Esophagus muscularis mucosa (tissue), 4 donors: ENCODE results near the gene ITPR2. TPM values are rescaled to one million over a fixed set of nuclear protein-coding genes. Genes with fewer than 3 reads are reported as not detected.

Source experiments
- DNase-seq: peaks from one replicate; pipeline ENCODE4 v3.0.0-alpha.2; 2017; ENCODE audit errors: extremely low spot score
- H3K27ac ChIP-seq, 4 donors: fragments of 200-600 bp; sonication (generic); replicated peaks in 1 of 4; 1 replicate in 3 of 4; 2 replicates in 1 of 4; pipeline ENCODE4 v1.5.1; 2016 to 2019; ENCODE audit warnings: mild to moderate bottlenecking in 1 of 4
- H3K27me3 ChIP-seq, 4 donors: fragments of 200-600 bp; sonication (generic); one replicate each; pipeline versions ENCODE4 v1.5.1 to v1.6.0; 2016 to 2019
- H3K36me3 ChIP-seq, 4 donors: fragments of 200-600 bp; sonication (generic); one replicate each; pipeline ENCODE4 v1.5.1; 2016 to 2019
- H3K4me1 ChIP-seq, 4 donors: fragments of 200-600 bp; sonication (generic); one replicate each; pipeline ENCODE4 v1.5.1; 2016 to 2019
- H3K4me3 ChIP-seq, 4 donors: fragments of 200-600 bp; sonication (generic); 1 replicate in 2 of 4; 2 replicates in 2 of 4; pipeline ENCODE4 v1.5.1; 2016 to 2019; ENCODE audit warnings: mild to moderate bottlenecking in 4 of 4, moderate library complexity in 1 of 4
- H3K9me3 ChIP-seq, 4 donors: fragments of 200-600 bp; sonication (generic); 1 replicate in 3 of 4; 2 replicates in 1 of 4; pipeline ENCODE4 v1.5.1; 2016 to 2019
- CTCF ChIP-seq, 3 experiments: fragments of 200-600 bp in 2 of 3; fragments of 450-650 bp in 1 of 3; sonication (generic) in 2 of 3; IDR thresholded peaks; one replicate each; pipeline ENCODE4 v1.5.1; 2017 to 2019; ENCODE audit warnings: antibody characterized with exemption in 3 of 3, mild to moderate bottlenecking in 2 of 3, moderate library complexity in 1 of 3
- EP300 ChIP-seq: sonication (generic); formaldehyde crosslinking; IDR thresholded peaks from one replicate; pipeline ENCODE4 v1.6.1; 2017; ENCODE audit warnings: antibody characterized with exemption
- POLR2A ChIP-seq: fragments of 450-650 bp; IDR thresholded peaks from one replicate; pipeline ENCODE4 v1.6.1; 2017; ENCODE audit warnings: antibody characterized with exemption, moderate library complexity, mild to moderate bottlenecking, low read depth
- POLR2AphosphoS5 ChIP-seq, 2 donors: sonication (generic); formaldehyde crosslinking; IDR thresholded peaks; one replicate each; pipeline ENCODE4 v1.6.1; 2017; ENCODE audit warnings: antibody characterized with exemption in 2 of 2
- WGBS: methylation state at CpG from one replicate; pipeline ENCODE4 v1.1.5; 2018; 5-methylcytosine and 5-hydroxymethylcytosine counted together
- intact Hi-C: fragments of 100-400 bp; cut with DNase I; formaldehyde crosslinking; loops from one replicate; pipeline ENCODE4 v1.15.1; 2023
- total RNA-seq, 4 donors: library from RNA; depleted of rRNA; stranded (reverse); fragments of >200 nt; gene quantifications; one replicate each; pipeline versions ENCODE4 v1.1.0 to v1.2.1, GENCODE V29; 2016

ITPR2 gene
- total RNA-seq, 4 donors from 2014 or later, result 23.7 to 26.6 (median 25.4) TPM

DNA sequence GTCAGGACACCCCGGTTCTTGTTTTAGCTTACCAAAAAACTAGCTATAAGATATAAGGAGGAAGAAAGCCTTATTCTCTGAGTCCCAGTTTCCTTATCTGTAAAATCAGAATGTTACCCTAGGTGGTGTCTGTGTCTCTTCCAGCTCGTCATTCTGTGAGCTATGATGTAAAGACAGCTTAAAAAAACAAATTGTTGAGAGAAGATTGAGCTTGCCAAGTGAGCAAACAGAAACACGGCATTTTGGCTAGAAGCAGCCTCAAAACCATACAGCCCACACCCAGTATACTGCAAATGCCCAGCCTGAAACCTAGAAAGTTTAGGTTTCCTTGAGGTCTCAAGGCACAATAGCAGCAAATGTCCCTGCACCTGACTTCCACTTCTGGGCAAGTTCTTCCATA, 486.3 kb downstream of the ITPR2 start:
- intact Hi-C loops, result no loop called here
- H3K9me3 ChIP-seq, result no peaks in the 10 kb centered on the region
- TF ChIP-seq POLR2A (no peak), EP300 (no peak), POLR2AphosphoS5 (IDR thresholded peaks at IDR 0.05) (no peak), CTCF (IDR thresholded peaks at IDR 0.05) (no peak)
- no peak overlapping the region for H3K4me3 ChIP-seq
- 55% methylated on average over 3 of the region's 3 CpGs for WGBS
- no peaks in the 10 kb centered on the region for H3K27me3 ChIP-seq
- no peak overlapping the region for H3K27ac ChIP-seq
- H3K36me3 ChIP-seq, result no peaks in the 10 kb centered on the region
- DNase-seq, result no peak
- no peaks in the 10 kb centered on the region for H3K4me1 ChIP-seq

- TF ChIP-seq CTCF (IDR thresholded peaks at IDR 0.05), result no peak
- no peak for TF ChIP-seq EP300
- TF ChIP-seq POLR2AphosphoS5 (IDR thresholded peaks at IDR 0.05), result no peak
- no peak for TF ChIP-seq POLR2A
- Histone ChIP-seq H3K4me1 (no peaks in the 10 kb centered on the region), H3K36me3 (no peaks in the 10 kb centered on the region), H3K27ac (no peak overlapping the region), H3K9me3 (no peaks in the 10 kb centered on the region), H3K27me3 (no peaks in the 10 kb centered on the region), H3K4me3 (no peak overlapping the region)
- 66% methylated on average over 2 of the region's 2 CpGs for WGBS
- DNase-seq, result no peak
- intact Hi-C loops, result no loop called here
Measured at GRCh38 chr12:26345471-26346003, 487.5 kb downstream of the ITPR2 start.

DNA sequence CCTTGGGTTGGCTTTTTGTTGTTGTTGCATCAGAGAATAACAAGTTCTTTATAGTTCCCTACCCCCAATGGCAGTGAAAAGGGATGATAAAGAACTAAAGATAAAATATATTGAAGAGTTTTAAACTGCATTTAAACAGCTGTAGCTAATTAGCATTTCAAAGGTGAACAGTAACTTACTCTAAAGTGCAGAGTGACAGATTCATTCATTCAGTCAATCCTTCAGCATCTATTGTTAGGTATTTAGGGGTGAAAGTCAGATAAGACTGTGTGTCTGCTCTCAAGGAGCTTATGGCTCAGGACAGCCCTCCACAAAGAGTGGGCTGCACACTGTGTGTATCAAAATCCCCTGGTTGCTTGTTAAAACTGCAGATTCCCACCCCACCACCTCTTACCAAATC, 491.5 kb downstream of the ITPR2 start:
- intact Hi-C loops, result no loop called here

DNA sequence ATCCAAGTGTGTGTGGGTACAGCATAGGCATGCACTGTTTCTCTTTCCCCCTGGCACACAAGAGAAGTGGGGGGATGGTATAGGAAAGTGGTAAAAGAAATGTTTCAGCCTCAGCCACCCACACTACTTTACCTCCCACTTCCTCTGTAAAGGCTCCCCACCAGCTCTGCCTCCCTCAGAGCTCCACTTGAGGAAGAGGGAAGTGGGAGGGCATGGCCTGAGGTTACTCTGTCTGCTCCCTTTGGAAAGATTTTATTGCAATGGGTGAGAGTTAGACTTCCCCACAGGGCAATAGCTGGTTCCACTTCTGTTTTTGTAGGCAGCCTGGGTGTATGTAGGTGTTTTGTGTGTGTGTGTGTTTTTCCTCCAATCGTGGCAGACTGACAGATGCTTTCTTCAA, 492.3 kb downstream of the ITPR2 start:
- TF ChIP-seq EP300, result no peak
- whole genome bisulfite sequencing, result 78% methylated on average over 1 of the region's 1 CpG
- Histone ChIP-seq H3K4me1 (no peaks in the 10 kb centered on the region), H3K27ac (no peak overlapping the region), H3K27me3 (no peaks in the 10 kb centered on the region), H3K9me3 (no peaks in the 10 kb centered on the region), H3K4me3 (no peak overlapping the region), H3K36me3 (peaks cover 0 to 21% (median 7%) of the 10 kb centered on the region in 4 donors)
- intact Hi-C loops, result no loop called here
- no peak for DNase-seq

More for the DNA sequence above, 491.5 kb downstream of the ITPR2 start:
- Histone ChIP-seq H3K27ac (no peak overlapping the region), H3K9me3 (no peaks in the 10 kb centered on the region), H3K4me3 (no peak overlapping the region), H3K27me3 (no peaks in the 10 kb centered on the region), H3K36me3 (peaks cover 0 to 21% (median 7%) of the 10 kb centered on the region in 4 donors), H3K4me1 (no peaks in the 10 kb centered on the region)
- no peak for DNase-seq
- TF ChIP-seq POLR2AphosphoS5 (IDR thresholded peaks at IDR 0.05), result no peak
- TF ChIP-seq POLR2A, result no peak
- no peak for TF ChIP-seq EP300
- no peak for TF ChIP-seq CTCF (IDR thresholded peaks at IDR 0.05)

DNA sequence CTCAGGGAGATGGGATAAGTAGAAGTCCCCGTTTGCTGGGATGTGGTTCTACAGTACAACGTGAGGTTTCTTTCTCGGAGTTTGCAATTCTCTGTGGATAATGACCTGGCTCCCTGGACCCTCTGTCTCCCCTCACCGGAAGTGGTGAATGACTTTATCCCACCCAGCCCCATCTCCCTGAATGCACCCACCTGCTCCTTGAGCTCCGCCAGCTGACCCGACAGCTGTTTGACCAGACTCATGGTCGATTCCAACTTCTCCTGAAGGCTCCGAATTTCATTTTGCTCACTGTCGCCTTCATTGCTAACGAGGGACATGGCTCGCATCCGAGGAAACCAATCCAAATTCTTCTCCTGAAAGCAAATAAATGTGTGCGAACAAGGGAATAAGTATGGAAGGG, 493.0 kb downstream of the ITPR2 start:
- Histone ChIP-seq H3K27me3 (no peaks in the 10 kb centered on the region), H3K4me3 (no peak overlapping the region), H3K4me1 (no peaks in the 10 kb centered on the region), H3K36me3 (peaks cover 0 to 21% (median 7%) of the 10 kb centered on the region in 4 donors), H3K27ac (no peak overlapping the region), H3K9me3 (no peaks in the 10 kb centered on the region)
- no peak for DNase-seq
- no peak for TF ChIP-seq CTCF (IDR thresholded peaks at IDR 0.05)
- no peak for TF ChIP-seq POLR2AphosphoS5 (IDR thresholded peaks at IDR 0.05)
- WGBS, result 93% methylated on average over 13 of the region's 13 CpGs
- intact Hi-C loops, result no loop called here
